Tibial nerve (tissue), 4 donors: ENCODE data around the gene CCDC110. TPM values are rescaled to one million over a fixed set of nuclear protein-coding genes. Genes with fewer than 3 reads are reported as not detected.

Experiments used
- DNase-seq, 2 donors: peaks; one replicate each; pipeline ENCODE4 v3.0.0-alpha.2; 2019; ENCODE audit warnings: low spot score in 2 of 2
- H3K27ac ChIP-seq, 4 donors: fragments of 200-600 bp; sonication (generic) in 3 of 4; one replicate each; pipeline ENCODE4 v1.5.1; 2017 to 2019; ENCODE audit warnings: mild to moderate bottlenecking in 1 of 4
- H3K27me3 ChIP-seq, 2 donors: fragments of 200-600 bp; sonication (generic) in 1 of 2; one replicate each; pipeline versions ENCODE4 v1.5.1 to v1.6.0; 2017 to 2019
- H3K36me3 ChIP-seq, 3 donors: fragments of 200-600 bp; sonication (generic); one replicate each; pipeline ENCODE4 v1.5.1; 2018 to 2019
- H3K4me1 ChIP-seq, 4 donors: fragments of 200-600 bp; sonication (generic) in 3 of 4; one replicate each; pipeline ENCODE4 v1.5.1; 2017 to 2019
- H3K4me3 ChIP-seq, 4 donors: fragments of 200-600 bp; sonication (generic) in 3 of 4; one replicate each; pipeline ENCODE4 v1.5.1; 2017 to 2019; ENCODE audit warnings: mild to moderate bottlenecking in 1 of 4, moderate library complexity in 1 of 4
- H3K9me3 ChIP-seq, 4 donors: fragments of 200-600 bp; sonication (generic) in 3 of 4; one replicate each; pipeline ENCODE4 v1.5.1; 2017 to 2019
- EP300 ChIP-seq, 2 donors: sonication (generic); formaldehyde crosslinking; IDR thresholded peaks; one replicate each; pipeline ENCODE4 v1.6.1; 2017; ENCODE audit warnings: antibody characterized with exemption in 2 of 2, mild to moderate bottlenecking in 1 of 2
- POLR2A ChIP-seq, 2 donors: fragments of 450-650 bp; IDR thresholded peaks; one replicate each; pipeline ENCODE4 v1.6.1; 2017; ENCODE audit warnings: antibody characterized with exemption in 2 of 2, mild to moderate bottlenecking in 2 of 2, moderate library complexity in 2 of 2
- WGBS, 2 donors: methylation state at CpG; one replicate each; pipeline ENCODE4 v1.1.5; 2018; 5-methylcytosine and 5-hydroxymethylcytosine counted together
- total RNA-seq, 4 donors: library from RNA; depleted of rRNA; stranded (reverse); fragments of >200 nt; gene quantifications; one replicate each; pipeline ENCODE4 v1.1.0, GENCODE V29; 2016
- TF ChIP-seq, protein P1 (sequence below), 5 experiments: fragments of 200-600 bp in 3 of 5; fragments of 450-650 bp in 2 of 5; sonication (generic) in 3 of 5; IDR thresholded peaks; one replicate each; pipeline ENCODE4 v1.5.1; 2016 to 2019; ENCODE audit warnings: antibody characterized with exemption in 5 of 5, mild to moderate bottlenecking in 3 of 5, moderate library complexity in 2 of 5

Gene CCDC110
- total RNA-seq, 4 donors from 2014 or later = 0.20 to 0.90 TPM; not detected in 2

DNA sequence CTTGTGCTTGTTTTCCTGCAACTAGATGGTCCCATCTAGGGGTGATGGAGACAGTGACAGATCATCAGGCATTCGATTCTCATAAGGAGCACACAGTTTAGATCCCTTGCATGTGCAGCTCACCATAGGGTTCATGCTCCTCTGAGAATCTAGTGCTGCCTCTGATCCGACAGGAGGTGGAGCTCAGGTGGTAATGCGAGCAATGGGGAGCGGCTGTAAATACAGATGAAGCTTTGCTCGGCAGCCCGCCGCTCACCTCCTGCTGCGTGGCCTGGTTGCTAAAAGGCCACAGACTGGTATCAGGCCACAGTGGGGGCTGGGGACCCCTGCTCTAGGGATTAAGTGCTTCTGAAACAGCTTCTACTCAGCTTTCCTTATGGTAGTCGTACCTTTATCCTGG lies 28.5 kb upstream of the CCDC110 start:
- Histone ChIP-seq H3K9me3 (peaks cover 0 to 15% (median 0%) of the 10 kb centered on the region in 4 donors), H3K36me3 (peaks cover 0 to 23% (median 0%) of the 10 kb centered on the region in 3 donors), H3K27me3 (no peaks in the 10 kb centered on the region), H3K4me1 (peaks cover 0 to 5% (median 0%) of the 10 kb centered on the region in 4 donors), H3K27ac (no peak overlapping the region), H3K4me3 (no peak overlapping the region)
- TF ChIP-seq, protein P1, sequence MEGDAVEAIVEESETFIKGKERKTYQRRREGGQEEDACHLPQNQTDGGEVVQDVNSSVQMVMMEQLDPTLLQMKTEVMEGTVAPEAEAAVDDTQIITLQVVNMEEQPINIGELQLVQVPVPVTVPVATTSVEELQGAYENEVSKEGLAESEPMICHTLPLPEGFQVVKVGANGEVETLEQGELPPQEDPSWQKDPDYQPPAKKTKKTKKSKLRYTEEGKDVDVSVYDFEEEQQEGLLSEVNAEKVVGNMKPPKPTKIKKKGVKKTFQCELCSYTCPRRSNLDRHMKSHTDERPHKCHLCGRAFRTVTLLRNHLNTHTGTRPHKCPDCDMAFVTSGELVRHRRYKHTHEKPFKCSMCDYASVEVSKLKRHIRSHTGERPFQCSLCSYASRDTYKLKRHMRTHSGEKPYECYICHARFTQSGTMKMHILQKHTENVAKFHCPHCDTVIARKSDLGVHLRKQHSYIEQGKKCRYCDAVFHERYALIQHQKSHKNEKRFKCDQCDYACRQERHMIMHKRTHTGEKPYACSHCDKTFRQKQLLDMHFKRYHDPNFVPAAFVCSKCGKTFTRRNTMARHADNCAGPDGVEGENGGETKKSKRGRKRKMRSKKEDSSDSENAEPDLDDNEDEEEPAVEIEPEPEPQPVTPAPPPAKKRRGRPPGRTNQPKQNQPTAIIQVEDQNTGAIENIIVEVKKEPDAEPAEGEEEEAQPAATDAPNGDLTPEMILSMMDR (IDR thresholded peaks at IDR 0.05) = no peak
- TF ChIP-seq POLR2A (IDR thresholded peaks at IDR 0.05) (no peak), EP300 (IDR thresholded peaks at IDR 0.05) (no peak)
- DNase-seq = no peak
- WGBS, 2 donors = 97% methylated on average over 9 of the region's 9 CpGs

GRCh38 chr4:185488650-185489049 lies 17.1 kb upstream of the CCDC110 start:
- WGBS, 2 donors = 90 to 95% methylated on average over 2 of the region's 2 CpGs
- H3K36me3 ChIP-seq = no peaks in the 10 kb centered on the region
- no peak overlapping the region for H3K4me3 ChIP-seq
- no peaks in the 10 kb centered on the region for H3K27me3 ChIP-seq
- H3K27ac ChIP-seq = no peak overlapping the region
- H3K9me3 ChIP-seq = peaks cover 0 to 17% (median 3%) of the 10 kb centered on the region in 4 donors
- H3K4me1 ChIP-seq = no peaks in the 10 kb centered on the region
- TF ChIP-seq EP300 (IDR thresholded peaks at IDR 0.05) (no peak), POLR2A (IDR thresholded peaks at IDR 0.05) (no peak)
- TF ChIP-seq, protein P1 (IDR thresholded peaks at IDR 0.05) = no peak
- no peak for DNase-seq

GRCh38 chr4:185481401-185481800 lies 9.9 kb upstream of the CCDC110 start:
- H3K4me3 ChIP-seq = no peak overlapping the region
- no peak overlapping the region for H3K27ac ChIP-seq
- H3K4me1 ChIP-seq = no peaks in the 10 kb centered on the region
- no peaks in the 10 kb centered on the region for H3K9me3 ChIP-seq
- H3K27me3 ChIP-seq = no peaks in the 10 kb centered on the region
- no peak for TF ChIP-seq POLR2A (IDR thresholded peaks at IDR 0.05)
- no peak for TF ChIP-seq EP300 (IDR thresholded peaks at IDR 0.05)
- TF ChIP-seq, protein P1 (IDR thresholded peaks at IDR 0.05) = no peak
- no peaks in the 10 kb centered on the region for H3K36me3 ChIP-seq
- DNase-seq = no peak
- WGBS, 2 donors = 81 to 82% methylated on average over 2 of the region's 2 CpGs

DNA sequence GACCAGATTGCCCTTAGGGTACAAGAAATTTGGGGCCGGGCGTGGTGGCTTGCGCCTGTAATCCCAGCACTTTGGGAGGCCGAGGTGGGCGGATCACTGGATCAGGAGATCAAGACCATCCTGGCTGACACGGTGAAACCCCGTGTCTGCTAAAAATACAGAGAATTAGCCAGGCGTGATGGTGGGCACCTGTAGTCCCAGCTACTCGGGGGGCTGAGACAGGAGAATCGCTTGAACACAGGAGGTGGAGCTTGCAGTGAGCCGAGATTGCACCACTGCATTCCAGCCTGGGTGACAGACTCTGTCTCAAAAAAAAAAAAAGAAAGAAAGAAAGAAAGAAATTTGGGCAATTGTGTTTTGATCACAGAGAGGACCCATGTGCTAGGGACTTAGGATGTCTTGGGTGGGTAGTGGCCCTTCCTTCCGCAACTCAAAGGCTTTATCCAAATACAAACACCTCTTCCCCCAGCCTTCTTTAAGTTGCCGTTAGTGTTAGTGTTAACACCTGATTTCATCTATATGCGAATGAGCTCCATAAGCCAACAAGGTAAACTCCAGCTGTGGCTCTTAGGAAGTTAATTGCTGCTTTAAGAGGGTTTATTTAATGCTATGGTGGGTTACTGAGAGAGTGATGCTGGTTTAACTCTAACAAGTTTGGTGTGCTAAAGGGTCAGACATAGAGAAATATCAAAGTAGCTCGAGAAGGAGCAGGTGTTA lies 8.6 kb upstream of the CCDC110 start:
- WGBS, 2 donors = 73 to 80% methylated on average over 15 of the region's 15 CpGs

GRCh38 chr4:185479507-185479971 lies 8.0 kb upstream of the CCDC110 start:
- Histone ChIP-seq H3K36me3 (no peaks in the 10 kb centered on the region), H3K9me3 (no peaks in the 10 kb centered on the region), H3K4me1 (no peaks in the 10 kb centered on the region), H3K4me3 (no peak overlapping the region), H3K27me3 (no peaks in the 10 kb centered on the region), H3K27ac (no peak overlapping the region)
- DNase-seq = no peak
- TF ChIP-seq, protein P1 (IDR thresholded peaks at IDR 0.05) = no peak
- no peak for TF ChIP-seq EP300 (IDR thresholded peaks at IDR 0.05)
- WGBS, 2 donors = 69 to 83% methylated on average over 1 of the region's 1 CpG

More for the DNA sequence above, 8.6 kb upstream of the CCDC110 start:
- Histone ChIP-seq H3K27me3 (no peaks in the 10 kb centered on the region), H3K4me1 (no peaks in the 10 kb centered on the region), H3K4me3 (no peak overlapping the region), H3K27ac (no peak overlapping the region), H3K36me3 (no peaks in the 10 kb centered on the region), H3K9me3 (no peaks in the 10 kb centered on the region)
- DNase-seq = no peak
- no peak for TF ChIP-seq POLR2A (IDR thresholded peaks at IDR 0.05)
- TF ChIP-seq EP300 (IDR thresholded peaks at IDR 0.05) = no peak
- TF ChIP-seq, protein P1 (IDR thresholded peaks at IDR 0.05) = no peak
